NT2/D1 (cell line): ENCODE results near the gene WDR62.
"Not testable (repeated sequence)": the region's sequence is repeated elsewhere in the genome, so short reads cannot be mapped to it uniquely, and the experiment has no call there.

Source experiments
- YY1 ChIP-seq: IDR thresholded peaks from 2 replicates; pipeline ENCODE4 v1.6.1; 2011; ENCODE audit not compliant: insufficient read length, insufficient read depth
- ZNF274 ChIP-seq: IDR thresholded peaks from 2 replicates; pipeline ENCODE4 v1.6.1; 2011; ENCODE audit warnings: mild to moderate bottlenecking, low read depth, low read length

DNA sequence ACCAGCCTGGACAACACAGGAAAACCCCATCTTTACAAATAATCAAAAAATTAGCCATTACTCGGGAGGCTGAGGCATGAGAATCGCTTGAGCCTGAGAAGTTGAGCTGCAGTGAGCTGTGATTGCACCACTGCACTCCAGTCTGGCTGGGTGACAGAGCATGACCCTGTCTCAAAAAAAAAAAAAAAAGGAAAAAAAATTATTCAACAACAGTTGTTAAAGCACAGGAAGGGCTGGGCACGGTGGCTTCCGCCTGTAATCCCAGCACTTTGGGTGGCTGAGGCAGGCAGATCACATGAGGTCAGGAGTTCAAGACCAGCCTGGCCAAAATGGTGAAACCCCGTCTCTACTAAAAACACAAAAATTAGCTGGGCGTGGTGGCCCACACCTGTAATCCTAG, 76.5 kb downstream of the WDR62 start:
- TF ChIP-seq ZNF274, YY1: not testable (repeated sequence)
